Ascending aorta (tissue), 2 donors: ENCODE data around the gene PEX11B. TPM values are rescaled to one million over a fixed set of nuclear protein-coding genes. Genes with fewer than 3 reads are reported as not detected.

Source experiments
- DNase-seq, 2 donors: peaks; one replicate each; pipeline ENCODE4 v3.0.0-alpha.2; 2019; ENCODE audit warnings: low spot score in 2 of 2
- H3K27ac ChIP-seq, 2 donors: fragments of 200-600 bp; sonication (generic); one replicate each; pipeline ENCODE4 v1.5.1; 2016 to 2017; ENCODE audit warnings: mild to moderate bottlenecking in 1 of 2
- H3K27me3 ChIP-seq: fragments of 200-600 bp; sonication (generic); one replicate; pipeline ENCODE4 v1.5.1; 2017
- H3K36me3 ChIP-seq, 2 donors: fragments of 200-600 bp; sonication (generic); one replicate each; pipeline ENCODE4 v1.5.1; 2016
- H3K4me1 ChIP-seq, 2 donors: fragments of 200-600 bp; sonication (generic); one replicate each; pipeline ENCODE4 v1.5.1; 2016 to 2017; ENCODE audit warnings: mild to moderate bottlenecking in 1 of 2
- H3K4me3 ChIP-seq, 2 donors: fragments of 200-600 bp; sonication (generic); one replicate each; pipeline ENCODE4 v1.5.1; 2016 to 2017; ENCODE audit warnings: mild to moderate bottlenecking in 1 of 2
- H3K9me3 ChIP-seq, 2 donors: fragments of 200-600 bp; sonication (generic); one replicate each; pipeline ENCODE4 v1.5.1; 2016
- intact Hi-C: fragments of 100-400 bp; cut with DNase I; formaldehyde crosslinking; loops from one replicate; pipeline ENCODE4 v1.15.1; 2023
- total RNA-seq: library from RNA; depleted of rRNA; stranded (reverse); fragments of >200 nt; gene quantifications from one replicate; pipeline ENCODE4 v1.1.0, GENCODE V29; 2016
- TF ChIP-seq, protein P1 (sequence below), 3 experiments: fragments of 200-600 bp in 2 of 3; fragments of 450-650 bp in 1 of 3; sonication (generic) in 2 of 3; IDR thresholded peaks; one replicate each; pipeline ENCODE4 v1.5.1; 2016 to 2019; ENCODE audit warnings: antibody characterized with exemption in 3 of 3, mild to moderate bottlenecking in 1 of 3, moderate library complexity in 1 of 3

Gene PEX11B
- total RNA-seq, 1 donor from 2014 or later, result 11.2 TPM

DNA sequence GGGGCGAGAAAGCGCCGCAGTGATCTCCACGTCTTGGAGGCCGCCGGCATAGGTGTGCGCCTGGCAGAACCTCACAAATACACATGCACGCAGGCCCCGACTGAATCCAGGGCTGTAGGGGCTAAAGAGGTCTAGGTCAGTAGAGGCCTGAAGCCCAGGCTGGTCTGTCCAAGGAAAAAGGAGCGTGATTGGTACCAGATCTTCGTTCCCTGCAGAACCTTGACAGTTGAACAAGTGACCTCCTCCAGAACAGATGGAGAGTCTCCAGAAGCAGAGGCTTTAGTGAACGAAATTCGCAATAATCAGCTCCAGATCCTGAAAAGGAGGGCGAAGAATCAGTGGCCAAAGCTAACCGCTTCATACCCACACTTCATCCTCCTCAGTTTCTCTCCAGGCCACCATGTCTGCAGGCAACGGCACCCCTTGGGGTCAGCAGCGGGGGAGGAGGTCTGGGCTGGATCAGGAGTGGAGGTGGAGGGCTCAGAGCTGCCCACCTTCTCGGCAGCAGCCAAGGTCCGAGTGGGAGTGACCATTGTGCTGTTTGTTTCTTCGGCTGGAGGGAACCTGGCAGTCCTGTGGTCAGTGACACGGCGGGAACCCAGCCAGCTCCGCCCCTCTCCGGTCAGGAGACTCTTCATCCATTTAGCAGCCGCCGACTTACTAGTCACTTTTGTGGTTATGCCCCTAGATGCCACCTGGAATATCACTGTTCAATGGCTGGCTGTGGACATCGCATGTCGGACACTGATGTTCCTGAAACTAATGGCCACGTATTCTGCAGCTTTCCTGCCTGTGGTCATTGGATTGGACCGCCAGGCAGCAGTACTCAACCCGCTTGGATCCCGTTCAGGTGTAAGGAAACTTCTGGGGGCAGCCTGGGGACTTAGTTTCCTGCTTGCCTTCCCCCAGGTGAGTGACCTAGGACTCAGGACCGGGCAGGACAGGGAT is 749 bp upstream of the PEX11B start:
- Histone ChIP-seq H3K4me1 (peaks cover 7 to 24% of the 10 kb centered on the region in 2 donors), H3K36me3 (peaks cover 14 to 27% of the 10 kb centered on the region in 2 donors), H3K9me3 (no peaks in the 10 kb centered on the region), H3K27me3 (no peaks in the 10 kb centered on the region), H3K27ac (peak overlapping the region; percentile 80 to 92), H3K4me3 (peak overlapping the region; percentile 76 to 91)
- intact Hi-C loops, result no loop called here
- TF ChIP-seq, protein P1, sequence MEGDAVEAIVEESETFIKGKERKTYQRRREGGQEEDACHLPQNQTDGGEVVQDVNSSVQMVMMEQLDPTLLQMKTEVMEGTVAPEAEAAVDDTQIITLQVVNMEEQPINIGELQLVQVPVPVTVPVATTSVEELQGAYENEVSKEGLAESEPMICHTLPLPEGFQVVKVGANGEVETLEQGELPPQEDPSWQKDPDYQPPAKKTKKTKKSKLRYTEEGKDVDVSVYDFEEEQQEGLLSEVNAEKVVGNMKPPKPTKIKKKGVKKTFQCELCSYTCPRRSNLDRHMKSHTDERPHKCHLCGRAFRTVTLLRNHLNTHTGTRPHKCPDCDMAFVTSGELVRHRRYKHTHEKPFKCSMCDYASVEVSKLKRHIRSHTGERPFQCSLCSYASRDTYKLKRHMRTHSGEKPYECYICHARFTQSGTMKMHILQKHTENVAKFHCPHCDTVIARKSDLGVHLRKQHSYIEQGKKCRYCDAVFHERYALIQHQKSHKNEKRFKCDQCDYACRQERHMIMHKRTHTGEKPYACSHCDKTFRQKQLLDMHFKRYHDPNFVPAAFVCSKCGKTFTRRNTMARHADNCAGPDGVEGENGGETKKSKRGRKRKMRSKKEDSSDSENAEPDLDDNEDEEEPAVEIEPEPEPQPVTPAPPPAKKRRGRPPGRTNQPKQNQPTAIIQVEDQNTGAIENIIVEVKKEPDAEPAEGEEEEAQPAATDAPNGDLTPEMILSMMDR (IDR thresholded peaks at IDR 0.05), result peak in 1 of 3 experiments; percentile 26
- peak in 1 of 2 donors; percentile 77 for DNase-seq

DNA sequence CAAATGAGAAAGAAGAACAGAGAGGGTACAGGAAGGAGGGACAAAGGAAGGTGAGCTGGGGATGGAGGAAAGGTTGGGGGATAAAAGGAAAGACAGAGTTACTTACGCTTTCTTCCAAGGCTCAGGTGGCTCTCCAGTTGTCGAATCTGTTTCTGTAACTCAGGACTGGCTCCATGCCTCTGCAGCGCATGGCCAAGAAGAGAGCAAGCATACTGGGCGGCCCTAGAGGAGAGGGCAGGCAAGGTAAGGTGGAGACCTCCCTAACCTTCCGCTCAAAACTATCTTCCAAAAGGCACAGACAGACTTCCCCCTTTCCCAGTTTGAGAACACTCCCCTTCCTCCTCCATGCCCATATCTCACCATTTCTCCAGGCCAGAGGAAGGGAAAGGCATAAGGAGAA is 922 bp downstream of the PEX11B start:
- peaks cover 7 to 24% of the 10 kb centered on the region in 2 donors for H3K4me1 ChIP-seq
- intact Hi-C loops, result no loop called here
- H3K27me3 ChIP-seq, result no peaks in the 10 kb centered on the region
- no peaks in the 10 kb centered on the region for H3K9me3 ChIP-seq
- TF ChIP-seq, protein P1 (IDR thresholded peaks at IDR 0.05), result no peak
- H3K4me3 ChIP-seq, result peak overlapping the region; percentile 76 to 91
- no peak for DNase-seq
- H3K27ac ChIP-seq, result peak overlapping the region; percentile 80 to 92
- peaks cover 20 to 31% of the 10 kb centered on the region in 2 donors for H3K36me3 ChIP-seq

DNA sequence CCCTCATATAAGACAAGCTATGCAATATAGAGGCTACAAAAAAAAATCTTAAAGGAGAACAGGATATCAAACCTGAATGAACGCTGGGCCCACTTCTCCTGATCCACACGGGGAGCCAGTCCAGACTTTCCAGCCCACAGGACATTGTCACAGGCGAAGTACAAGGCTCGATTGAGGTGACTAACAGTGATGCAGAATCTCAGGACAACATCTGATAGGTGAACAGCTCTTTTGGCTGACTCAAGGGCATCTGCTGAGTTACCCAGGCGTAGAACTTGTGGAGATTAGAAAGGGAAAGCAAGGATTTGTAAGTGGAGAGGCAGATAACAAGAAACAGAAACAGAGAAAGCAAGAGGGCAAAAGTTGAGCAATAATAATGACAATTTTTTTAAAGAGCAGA is 1.8 kb downstream of the PEX11B start:
- Histone ChIP-seq H3K27ac (peak overlapping the region in 1 of 2 donors; percentile 13), H3K4me3 (peak overlapping the region in 1 of 2 donors; percentile 91), H3K9me3 (no peaks in the 10 kb centered on the region), H3K4me1 (peaks cover 7 to 24% of the 10 kb centered on the region in 2 donors), H3K36me3 (peaks cover 26 to 36% of the 10 kb centered on the region in 2 donors), H3K27me3 (no peaks in the 10 kb centered on the region)
- TF ChIP-seq, protein P1 (IDR thresholded peaks at IDR 0.05), result no peak
- intact Hi-C loops, result no loop called here
- no peak for DNase-seq

DNA sequence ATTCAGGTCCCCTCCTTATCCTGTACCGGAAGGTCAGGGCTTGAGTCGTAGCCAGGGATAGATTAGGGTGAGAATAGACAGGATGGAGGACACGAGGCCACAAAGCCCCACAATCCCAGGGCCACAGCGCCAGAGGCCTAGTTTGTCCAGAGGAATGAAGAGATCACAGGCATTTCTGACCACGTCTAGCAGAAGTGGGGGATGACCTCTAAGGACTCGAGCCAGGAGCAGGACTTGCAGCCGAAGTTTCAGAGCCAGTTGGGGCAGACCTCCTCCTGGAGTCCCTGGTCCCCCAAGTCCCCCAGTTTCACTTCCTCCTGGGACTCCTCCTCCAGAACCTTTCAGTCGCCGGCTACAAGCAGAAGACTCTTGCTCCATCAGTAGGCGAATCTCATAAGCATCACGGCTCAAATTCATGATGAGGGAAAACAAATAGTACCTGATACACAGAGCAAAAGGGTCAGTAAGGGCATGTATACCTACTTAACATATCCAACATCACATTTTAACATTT is 6.3 kb downstream of the PEX11B start:
- no peaks in the 10 kb centered on the region for H3K27me3 ChIP-seq
- TF ChIP-seq, protein P1 (IDR thresholded peaks at IDR 0.05), result no peak
- intact Hi-C loops, result loop anchor here (5.0 kb wide), 1 partner anchor 100 kb away; no protein-coding TSS in a partner anchor
- peaks cover 8 to 11% of the 10 kb centered on the region in 2 donors for H3K4me1 ChIP-seq
- no peak overlapping the region for H3K4me3 ChIP-seq
- no peak overlapping the region for H3K27ac ChIP-seq
- peaks cover 34 to 48% of the 10 kb centered on the region in 2 donors for H3K36me3 ChIP-seq
- no peaks in the 10 kb centered on the region for H3K9me3 ChIP-seq
- peak in 1 of 2 donors; percentile 50 for DNase-seq

DNA sequence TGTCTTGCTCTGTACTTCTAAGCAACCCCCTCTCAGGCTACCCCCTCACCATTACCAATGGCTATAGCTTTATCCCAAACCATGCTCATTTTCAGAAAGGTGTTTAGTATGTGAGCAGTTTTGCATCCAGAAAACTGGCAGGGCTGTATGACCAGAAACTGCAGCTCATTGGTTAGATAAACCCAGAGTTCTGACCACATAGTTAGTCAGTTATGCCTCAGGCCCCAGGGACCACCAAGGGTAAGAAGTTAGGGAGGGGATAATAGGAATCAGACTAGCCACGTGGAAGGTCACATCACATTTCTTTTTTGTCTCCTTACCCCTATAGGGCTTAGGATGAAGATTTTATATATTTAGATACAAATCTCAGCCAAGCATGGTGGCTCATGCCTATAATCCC is 9.9 kb downstream of the PEX11B start:
- H3K27ac ChIP-seq, result peak overlapping the region; percentile 77 to 86
- H3K4me1 ChIP-seq, result peaks cover 8 to 9% of the 10 kb centered on the region in 2 donors
- intact Hi-C loops, result loop anchor here (1.0 kb wide), 2 partner anchors 16 to 19 kb away; partner anchors contain the start of gene RBM8A

More for the DNA sequence above, 9.9 kb downstream of the PEX11B start:
- Histone ChIP-seq H3K4me3 (peak overlapping the region; percentile 1 to 70), H3K27me3 (no peaks in the 10 kb centered on the region), H3K9me3 (no peaks in the 10 kb centered on the region), H3K36me3 (peaks cover 35 to 61% of the 10 kb centered on the region in 2 donors)
- DNase-seq, result peak in 1 of 2 donors; percentile 74
- TF ChIP-seq, protein P1 (IDR thresholded peaks at IDR 0.05), result no peak
